SK-N-MC (cell line): Measurements from ENCODE around the gene CGB3.

Source experiments
- EZH2 ChIP-seq: fragments of 200-600 bp; sonication (generic); IDR thresholded peaks from one replicate; pipeline ENCODE4 v1.6.1; 2017; ENCODE audit warnings: antibody characterized with exemption
- FOXP2 ChIP-seq: optimal IDR thresholded peaks from 2 replicates; pipeline ENCODE3; 2011; ENCODE audit warnings: mild to moderate bottlenecking, moderate library complexity; ENCODE audit not compliant: insufficient read depth; ENCODE audit errors: extremely low read length, control extremely low read depth

DNA sequence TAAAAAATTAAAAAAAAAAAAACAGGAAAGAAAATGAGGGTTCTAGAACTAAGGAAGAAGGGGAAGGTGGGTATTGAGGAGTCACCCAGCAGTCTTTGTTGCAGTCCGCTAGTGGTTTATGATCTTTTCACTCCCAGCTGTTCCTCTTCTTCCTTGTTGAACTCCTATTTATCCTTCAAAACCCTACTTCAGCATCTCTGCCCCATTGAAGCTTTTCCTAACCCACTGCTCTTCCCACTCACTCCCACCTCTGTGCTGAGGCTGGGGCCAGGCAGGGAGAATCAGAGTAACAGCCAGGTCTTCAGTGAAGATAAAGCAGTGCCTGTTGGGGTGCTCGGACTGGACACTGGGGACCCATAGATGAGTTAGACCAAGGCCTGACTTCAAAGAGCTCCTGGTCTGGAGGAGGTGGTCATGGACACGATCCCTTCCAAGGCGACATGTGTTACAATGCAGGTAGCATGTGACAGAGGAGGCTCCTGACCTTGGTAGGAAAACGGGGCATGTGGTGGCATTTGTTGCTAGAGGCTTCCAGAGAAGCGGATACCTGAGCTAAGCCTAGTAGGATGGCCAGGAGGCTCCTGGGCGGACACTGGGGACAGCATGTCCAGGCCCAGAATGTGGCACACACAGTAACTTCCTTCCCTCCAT, 19.0 kb downstream of the CGB3 start:
- no peak for TF ChIP-seq EZH2
- no peak for TF ChIP-seq FOXP2
